ENCODE measurements around the gene IWS1.
"Not testable (repeated sequence)": the region's sequence is repeated elsewhere in the genome, so short reads cannot be mapped to it uniquely, and the experiment has no call there.

IWS1 gene

GRCh38 chr2:127551221-127551930 lies 25.1 kb upstream of the IWS1 start:
- in situ Hi-C loops (cut with MboI; ENCODE audit: low sequenced_read_pairs, unreplicated experiment) = no loop called here

GRCh38 chr2:127546797-127547196 lies 20.5 kb upstream of the IWS1 start:
- in situ Hi-C loops (cut with MboI; ENCODE audit: low sequenced_read_pairs, unreplicated experiment) = no loop called here
- DNase-seq (ENCODE audit: low spot score) = no peak
- TF ChIP-seq CTCF (IDR thresholded peaks at IDR 0.05; ENCODE audit: borderline replicate concordance, control extremely low read depth, extremely low read depth, insufficient read depth, missing control alignments) = no peak

More at GRCh38 chr2:127551221-127551930, 25.1 kb upstream of the IWS1 start:
- no peak for DNase-seq (ENCODE audit: low spot score)
- TF ChIP-seq CTCF (IDR thresholded peaks at IDR 0.05; ENCODE audit: borderline replicate concordance, control extremely low read depth, extremely low read depth, insufficient read depth, missing control alignments) = no peak

GRCh38 chr2:127545796-127546195 lies 19.5 kb upstream of the IWS1 start:
- in situ Hi-C loops (cut with MboI; ENCODE audit: low sequenced_read_pairs, unreplicated experiment) = no loop called here
- no peak for DNase-seq (ENCODE audit: low spot score)
- no peak for TF ChIP-seq CTCF (IDR thresholded peaks at IDR 0.05; ENCODE audit: borderline replicate concordance, control extremely low read depth, extremely low read depth, insufficient read depth, missing control alignments)

- no peak for DNase-seq (ENCODE audit: low spot score)
- in situ Hi-C loops (cut with MboI; ENCODE audit: low sequenced_read_pairs, unreplicated experiment) = no loop called here
- no peak for TF ChIP-seq CTCF (IDR thresholded peaks at IDR 0.05; ENCODE audit: borderline replicate concordance, control extremely low read depth, extremely low read depth, insufficient read depth, missing control alignments)
Measured at GRCh38 chr2:127545189-127545588, 18.9 kb upstream of the IWS1 start.

- in situ Hi-C loops (cut with MboI; ENCODE audit: low sequenced_read_pairs, unreplicated experiment); DNase-seq (ENCODE audit: low spot score): not testable (repeated sequence)
Measured at GRCh38 chr2:127543013-127543501, 16.8 kb upstream of the IWS1 start.

GRCh38 chr2:127542231-127542630 lies 15.9 kb upstream of the IWS1 start:
- TF ChIP-seq CTCF (IDR thresholded peaks at IDR 0.05; ENCODE audit: borderline replicate concordance, control extremely low read depth, extremely low read depth, insufficient read depth, missing control alignments) = no peak
- DNase-seq (ENCODE audit: low spot score) = no peak
- in situ Hi-C loops (cut with MboI; ENCODE audit: low sequenced_read_pairs, unreplicated experiment) = no loop called here

- DNase-seq (ENCODE audit: low spot score) = no peak
- in situ Hi-C loops (cut with MboI; ENCODE audit: low sequenced_read_pairs, unreplicated experiment) = no loop called here
Measured at GRCh38 chr2:127541809-127542208, 15.5 kb upstream of the IWS1 start.

More at GRCh38 chr2:127541809-127542208, 15.5 kb upstream of the IWS1 start:
- no peak for TF ChIP-seq CTCF (IDR thresholded peaks at IDR 0.05; ENCODE audit: borderline replicate concordance, control extremely low read depth, extremely low read depth, insufficient read depth, missing control alignments)

All from GM13976 (cell line).